PC-9 (cell line): ENCODE data around the gene MRPL4.

Experiments used
- CTCF ChIP-seq: fragments of 200-600 bp; sonication (generic); conservative IDR thresholded peaks from 2 replicates; pipeline ENCODE4 v1.6.1; 2017; ENCODE audit warnings: mixed run types, antibody characterized with exemption, mild to moderate bottlenecking, moderate library complexity
- EZH2 ChIP-seq: fragments of 200-600 bp; sonication (generic); IDR thresholded peaks from 2 replicates; pipeline ENCODE4 v1.8.0; 2017; ENCODE audit warnings: antibody characterized with exemption, low read depth

GRCh38 chr19:10227026-10227971 is 24.7 kb upstream of the MRPL4 start:
- TF ChIP-seq CTCF: no peak
- no peak for TF ChIP-seq EZH2
